HG02870 (cell line): Measurements from ENCODE around the gene CBX3.
"Not testable (repeated sequence)": the region's sequence is repeated elsewhere in the genome, so short reads cannot be mapped to it uniquely, and the experiment has no call there.

Experiments
- ATAC-seq: cut with Tn5 transposase; IDR thresholded peaks from one replicate; pipeline ENCODE4 v1.9.1; 2021; ENCODE audit warnings: mild to moderate bottlenecking, moderate library complexity; ENCODE audit not compliant: unreplicated experiment

Gene CBX3

GRCh38 chr7:26187380-26188205, 14.0 kb upstream of the CBX3 start:
- no peak for ATAC-seq

- ATAC-seq = no peak
Measured at GRCh38 chr7:26188206-26188956, 13.2 kb upstream of the CBX3 start.

- no peak for ATAC-seq
Measured at GRCh38 chr7:26188957-26189541, 12.5 kb upstream of the CBX3 start.

GRCh38 chr7:26189697-26190096, 11.8 kb upstream of the CBX3 start:
- no peak for ATAC-seq

GRCh38 chr7:26190417-26190869, 11.1 kb upstream of the CBX3 start:
- no peak for ATAC-seq

- ATAC-seq = no peak
Measured at GRCh38 chr7:26191233-26191973, 10.1 kb upstream of the CBX3 start.

GRCh38 chr7:26191974-26192479, 9.5 kb upstream of the CBX3 start:
- ATAC-seq = no peak

GRCh38 chr7:26192485-26193087, 9.0 kb upstream of the CBX3 start:
- ATAC-seq = no peak

GRCh38 chr7:26193432-26194207, 7.9 kb upstream of the CBX3 start:
- no peak for ATAC-seq

- not testable (repeated sequence) for ATAC-seq
Measured at GRCh38 chr7:26194764-26195163, 6.8 kb upstream of the CBX3 start.

GRCh38 chr7:26195182-26195581, 6.4 kb upstream of the CBX3 start:
- ATAC-seq = no peak

- no peak for ATAC-seq
Measured at GRCh38 chr7:26195867-26196657, 5.5 kb upstream of the CBX3 start.

GRCh38 chr7:26197153-26198115, 4.1 kb upstream of the CBX3 start:
- ATAC-seq = no peak

GRCh38 chr7:26198133-26198780, 3.3 kb upstream of the CBX3 start:
- ATAC-seq = no peak

GRCh38 chr7:26198781-26199169, 2.8 kb upstream of the CBX3 start:
- ATAC-seq = no peak

- no peak for ATAC-seq
Measured at GRCh38 chr7:26199301-26200037, 2.1 kb upstream of the CBX3 start.

GRCh38 chr7:26200038-26200443, 1.5 kb upstream of the CBX3 start:
- no peak for ATAC-seq
